ENCODE data around the gene CD59.
"Not testable (repeated sequence)": the region's sequence is repeated elsewhere in the genome, so short reads cannot be mapped to it uniquely, and the experiment has no call there.

GRCh38 chr11:33678616-33679015 lies 57.6 kb downstream of the CD59 start:
- not testable (repeated sequence) for TF ChIP-seq CTCF (IDR thresholded peaks at IDR 0.05; ENCODE audit: borderline replicate concordance, extremely low read depth, low read length, poor library complexity, severe bottlenecking); EZH2 (IDR thresholded peaks at IDR 0.05; ENCODE audit: borderline replicate concordance, low read depth, low read length, severe bottlenecking)

Data from DND-41 (cell line).